ENCODE data around the gene GRIK2. TPM values are rescaled to one million over a fixed set of nuclear protein-coding genes. Genes with fewer than 3 reads are reported as not detected.

Gene GRIK2
- total RNA-seq, 1 experiment from 2014 or later: 0.55 TPM

GRCh38 chr6:101706576-101706975 lies 313.1 kb downstream of the GRIK2 start:
- Histone ChIP-seq H3K4me2 (ENCODE audit: low read length) (no peak overlapping the region), H4K20me1 (ENCODE audit: low read length) (no peaks in the 10 kb centered on the region), H3K4me3 (ENCODE audit: low read length) (no peak overlapping the region), H3K4me1 (ENCODE audit: insufficient read depth, low read length) (no peaks in the 10 kb centered on the region), H3K9me2 (replicated peaks; ENCODE audit: low read length) (no peaks in the 10 kb centered on the region), H3F3A (ENCODE audit: low read length, unreplicated experiment) (no peaks in the 10 kb centered on the region), H3K27me3 (ENCODE audit: low read length) (no peaks in the 10 kb centered on the region), H3K9me3 (ENCODE audit: low read length) (no peaks in the 10 kb centered on the region), H3K36me3 (ENCODE audit: low read depth, low read length) (no peaks in the 10 kb centered on the region), H3K27ac (ENCODE audit: low read length) (no peak overlapping the region), H2AFZ (ENCODE audit: low read length) (no peak overlapping the region), H3K9ac (ENCODE audit: low read length) (no peak overlapping the region), H3K79me2 (ENCODE audit: low read length) (no peaks in the 10 kb centered on the region)
- intact Hi-C loops (cut with micrococcal nuclease): no loop called here
- CTCF ChIA-PET: no interaction called here
- no peak for DNase-seq
- POLR2A ChIA-PET (ENCODE audit: unreplicated experiment): no interaction called here
- no peak for ATAC-seq
- TF ChIP-seq CTCF (conservative IDR thresholded peaks at IDR 0.05; ENCODE audit: low read depth, low read length) (no peak), EZH2phosphoT487 (IDR thresholded peaks at IDR 0.05; ENCODE audit: borderline replicate concordance, low read length) (no peak), EZH2 (IDR thresholded peaks at IDR 0.05; ENCODE audit: low read length, unreplicated experiment) (no peak)
- no TSS peak for BruUV-seq (replicated peaks)

- ChIA-PET POLR2A (ENCODE audit: unreplicated experiment) (no interaction called here), CTCF (no interaction called here)
- Histone ChIP-seq H3K27me3 (ENCODE audit: low read length) (no peaks in the 10 kb centered on the region), H3K4me3 (ENCODE audit: low read length) (no peak overlapping the region), H3K36me3 (ENCODE audit: low read depth, low read length) (no peaks in the 10 kb centered on the region), H3K4me1 (ENCODE audit: insufficient read depth, low read length) (no peaks in the 10 kb centered on the region), H3K9me2 (replicated peaks; ENCODE audit: low read length) (no peaks in the 10 kb centered on the region), H3K27ac (ENCODE audit: low read length) (no peak overlapping the region), H3K9me3 (ENCODE audit: low read length) (no peaks in the 10 kb centered on the region), H3F3A (ENCODE audit: low read length, unreplicated experiment) (no peaks in the 10 kb centered on the region), H3K4me2 (ENCODE audit: low read length) (no peak overlapping the region), H3K9ac (ENCODE audit: low read length) (no peak overlapping the region), H3K79me2 (ENCODE audit: low read length) (no peaks in the 10 kb centered on the region), H2AFZ (ENCODE audit: low read length) (no peak overlapping the region), H4K20me1 (ENCODE audit: low read length) (no peaks in the 10 kb centered on the region)
- ATAC-seq (no peak), DNase-seq (no peak)
- no peak for TF ChIP-seq EZH2phosphoT487 (IDR thresholded peaks at IDR 0.05; ENCODE audit: borderline replicate concordance, low read length)
- no peak for TF ChIP-seq EZH2 (IDR thresholded peaks at IDR 0.05; ENCODE audit: low read length, unreplicated experiment)
- TF ChIP-seq CTCF (conservative IDR thresholded peaks at IDR 0.05; ENCODE audit: low read depth, low read length): no peak
- BruUV-seq (replicated peaks): no TSS peak
- intact Hi-C loops (cut with micrococcal nuclease): no loop called here
Observed at GRCh38 chr6:101711518-101711917, 318.0 kb downstream of the GRIK2 start.

- Histone ChIP-seq H3K4me1 (ENCODE audit: insufficient read depth, low read length) (no peaks in the 10 kb centered on the region), H4K20me1 (ENCODE audit: low read length) (no peaks in the 10 kb centered on the region), H3K4me3 (ENCODE audit: low read length) (no peak overlapping the region), H3K27ac (ENCODE audit: low read length) (no peak overlapping the region), H3K9me3 (ENCODE audit: low read length) (no peaks in the 10 kb centered on the region), H3K79me2 (ENCODE audit: low read length) (no peaks in the 10 kb centered on the region), H3K9me2 (replicated peaks; ENCODE audit: low read length) (no peaks in the 10 kb centered on the region), H3K4me2 (ENCODE audit: low read length) (no peak overlapping the region), H3K27me3 (ENCODE audit: low read length) (no peaks in the 10 kb centered on the region), H2AFZ (ENCODE audit: low read length) (no peak overlapping the region), H3K9ac (ENCODE audit: low read length) (no peak overlapping the region), H3F3A (ENCODE audit: low read length, unreplicated experiment) (no peaks in the 10 kb centered on the region), H3K36me3 (ENCODE audit: low read depth, low read length) (no peaks in the 10 kb centered on the region)
- intact Hi-C loops (cut with micrococcal nuclease): no loop called here
- ChIA-PET POLR2A (ENCODE audit: unreplicated experiment) (no interaction called here), CTCF (no interaction called here)
- ATAC-seq (no peak), DNase-seq (no peak)
- TF ChIP-seq EZH2phosphoT487 (IDR thresholded peaks at IDR 0.05; ENCODE audit: borderline replicate concordance, low read length) (no peak), EZH2 (IDR thresholded peaks at IDR 0.05; ENCODE audit: low read length, unreplicated experiment) (no peak), CTCF (conservative IDR thresholded peaks at IDR 0.05; ENCODE audit: low read depth, low read length) (no peak)
- no TSS peak for BruUV-seq (replicated peaks)
Observed at GRCh38 chr6:101716387-101716786, 322.9 kb downstream of the GRIK2 start.
